A549 (cell line): ENCODE measurements around the gene TMEM80. TPM values are rescaled to one million over a fixed set of nuclear protein-coding genes. Genes with fewer than 3 reads are reported as not detected.

Experiments
- ATAC-seq, 2 experiments: fragments of 200-7000 bp in 1 of 2; fragments of >200 bp in 1 of 2; cut with Nextera tagmentation in 1 of 2; cut with Tn5 transposase in 1 of 2; 3 replicates each; pipeline versions ENCODE4 v1.8.0 to v1.9.1; 2018 to 2020; ENCODE audit warnings: mild to moderate bottlenecking in 1 of 2, moderate library complexity in 1 of 2
- CTCF ChIA-PET: fragments of 300-600 bp; sonication (Branson Sonifier 250); formaldehyde crosslinking; extraction: SDS; loops from one replicate; lab custom pipeline; 2021; ENCODE audit warnings: antibody characterized with exemption, inconsistent platforms; lab: Yijun Ruan, JAX
- POLR2A ChIA-PET: fragments of 350-600 bp; formaldehyde crosslinking; extraction: SDS; loops from one replicate; lab custom pipeline; 2021; ENCODE audit warnings: antibody characterized with exemption, inconsistent platforms; lab: Yijun Ruan, JAX
- DNase-seq, 2 experiments: peaks; one replicate each; pipeline versions ENCODE4 v3.0.0 to v3.0.0-alpha.2; 2011 to 2016; ENCODE audit warnings: low read depth in 1 of 2, low spot score in 1 of 2
- FAIRE-seq: peaks from 2 replicates; lab custom pipeline; 2011; peaks lifted over from hg19 to GRCh38; lab: Jason Lieb, UNC
- H3K27ac ChIP-seq, 2 experiments: fragments of >200 bp; sonication (Bioruptor Twin); formaldehyde crosslinking; 3 replicates each; pipeline ENCODE4 v1.5.1; 2016 to 2017
- H3K4me1 ChIP-seq: fragments of >200 bp; sonication (Bioruptor Twin); formaldehyde crosslinking; 3 replicates; pipeline ENCODE4 v1.6.1; 2016
- H3K4me2 ChIP-seq: fragments of >200 bp; sonication (Bioruptor Twin); formaldehyde crosslinking; 3 replicates; pipeline ENCODE4 v1.6.1; 2016
- H3K4me3 ChIP-seq: fragments of >200 bp; sonication (Bioruptor Twin); formaldehyde crosslinking; 3 replicates; pipeline ENCODE4 v1.5.1; 2016
- H3K9me3 ChIP-seq: fragments of >200 bp; sonication (Bioruptor Twin); formaldehyde crosslinking; 3 replicates; pipeline ENCODE4 v1.6.1; 2016
- CEBPB ChIP-seq, 2 experiments: fragments of >200 bp in 1 of 2; sonication (Bioruptor Twin) in 1 of 2; formaldehyde crosslinking in 1 of 2; IDR thresholded peaks; 2 replicates each; pipeline ENCODE4 v1.6.1; 2012 to 2016
- CHD2 ChIP-seq: fragments of 150-350 bp; IDR thresholded peaks from 2 replicates; pipeline ENCODE4 v1.6.1; 2014; ENCODE audit warnings: low read length; ENCODE audit not compliant: partially characterized antibody
- CHD4 ChIP-seq: fragments of 200-600 bp; sonication (generic); IDR thresholded peaks from 2 replicates; pipeline ENCODE4 v1.6.1; 2016; ENCODE audit warnings: antibody characterized with exemption, mild to moderate bottlenecking, borderline replicate concordance
- CTCF ChIP-seq: fragments of >200 bp; sonication (Bioruptor Twin); formaldehyde crosslinking; IDR thresholded peaks from 3 replicates; pipeline ENCODE4 v1.5.1; 2016
- E2F6 ChIP-seq: IDR thresholded peaks from 2 replicates; pipeline ENCODE4 v1.6.1; 2012; ENCODE audit warnings: low read depth, borderline replicate concordance
- ESRRA ChIP-seq: fragments of 150-350 bp; IDR thresholded peaks from 2 replicates; pipeline ENCODE4 v1.6.1; 2014; ENCODE audit warnings: mild to moderate bottlenecking, low read length, borderline replicate concordance
- HES2 ChIP-seq: fragments of >200 bp; sonication (Bioruptor Twin); formaldehyde crosslinking; IDR thresholded peaks from 2 replicates; pipeline ENCODE4 v1.6.1; 2016
- HOXB5 ChIP-seq: fragments of 250-450 bp; sonication (Bioruptor Pico); IDR thresholded peaks from 2 replicates; pipeline ENCODE4 v1.5.0; 2020; ENCODE audit warnings: mild to moderate bottlenecking, moderate library complexity
- JUNB ChIP-seq: fragments of >200 bp; sonication (Bioruptor Twin); formaldehyde crosslinking; IDR thresholded peaks from 2 replicates; pipeline ENCODE4 v1.6.1; 2016
- MAFK ChIP-seq: fragments of 450-650 bp; IDR thresholded peaks from 2 replicates; pipeline ENCODE4 v1.6.1; 2014; ENCODE audit not compliant: partially characterized antibody
- MAX ChIP-seq: IDR thresholded peaks from 2 replicates; pipeline ENCODE4 v1.6.1; 2012
- MYC ChIP-seq: IDR thresholded peaks from 2 replicates; pipeline ENCODE4 v1.6.1; 2012; ENCODE audit warnings: mild to moderate bottlenecking, inconsistent platforms, low read length, improper control_type of control experiment, borderline replicate concordance
- NPAS2 ChIP-seq: fragments of 250-450 bp; sonication (Bioruptor Pico); IDR thresholded peaks from 2 replicates; pipeline ENCODE4 v1.8.0; 2022; ENCODE audit warnings: mild to moderate bottlenecking, moderate library complexity, borderline replicate concordance
- POLR2AphosphoS2 ChIP-seq: conservative IDR thresholded peaks from 2 replicates; pipeline ENCODE4 v1.6.1; 2012; ENCODE audit warnings: low read length, improper control_type of control experiment, inconsistent platforms
- RCOR1 ChIP-seq: fragments of 150-350 bp; IDR thresholded peaks from 2 replicates; pipeline ENCODE4 v1.6.1; 2014; ENCODE audit warnings: antibody characterized with exemption, low read length, low read depth
- RNF2 ChIP-seq: fragments of 200-600 bp; sonication (generic); IDR thresholded peaks from 2 replicates; pipeline ENCODE4 v1.6.1; 2016; ENCODE audit warnings: low read depth, mild to moderate bottlenecking, antibody characterized with exemption, moderate library complexity, borderline replicate concordance
- ZC3H11A ChIP-seq: fragments of 450-650 bp; IDR thresholded peaks from 2 replicates; pipeline ENCODE4 v1.6.1; 2014; ENCODE audit warnings: antibody characterized with exemption, mild to moderate bottlenecking
- ZNF302 ChIP-seq: fragments of 250-450 bp; sonication (Bioruptor Pico); IDR thresholded peaks from 2 replicates; pipeline ENCODE4 v1.9.0; 2021; ENCODE audit warnings: inconsistent platforms, mild to moderate bottlenecking, moderate library complexity
- WGBS: methylation state at CpG from one replicate; pipeline ENCODE4 v1.1.6; 2017; ENCODE audit errors: missing lambda C conversion rate; 5-methylcytosine and 5-hydroxymethylcytosine counted together
- polyA plus RNA-seq, 4 experiments: library from polyadenylated mRNA; depleted of rRNA in 3 of 4; stranded (reverse); fragments of >200 nt; fragmentation: RNase III in 1 of 4; extraction: RNeasy Plus Mini Kit Qiagen cat#74134 plus additional on column Dnase treatment in 1 of 4; gene quantifications; 2 replicates in 3 of 4; 3 replicates in 1 of 4; pipeline ENCODE4 v1.2.3, GENCODE V29; 2011 to 2017
- TF ChIP-seq, protein P1 (sequence below): fragments of 250-450 bp; sonication (Bioruptor Pico); IDR thresholded peaks from 2 replicates; pipeline ENCODE4 v1.5.0; 2020; ENCODE audit warnings: low read depth, mild to moderate bottlenecking, moderate library complexity
- TF ChIP-seq, protein P2 (sequence below): IDR thresholded peaks from 2 replicates; pipeline ENCODE4 v1.6.1; 2012
- TF ChIP-seq, protein P3 (sequence below): fragments of >200 bp; sonication (Bioruptor Twin); formaldehyde crosslinking; IDR thresholded peaks from 3 replicates; pipeline ENCODE4 v1.6.1; 2016

TMEM80 gene
- polyA plus RNA-seq, 2 of the 4 experiments (the other 2 are of a cell fraction) = 10.8 to 15.2 TPM

DNA sequence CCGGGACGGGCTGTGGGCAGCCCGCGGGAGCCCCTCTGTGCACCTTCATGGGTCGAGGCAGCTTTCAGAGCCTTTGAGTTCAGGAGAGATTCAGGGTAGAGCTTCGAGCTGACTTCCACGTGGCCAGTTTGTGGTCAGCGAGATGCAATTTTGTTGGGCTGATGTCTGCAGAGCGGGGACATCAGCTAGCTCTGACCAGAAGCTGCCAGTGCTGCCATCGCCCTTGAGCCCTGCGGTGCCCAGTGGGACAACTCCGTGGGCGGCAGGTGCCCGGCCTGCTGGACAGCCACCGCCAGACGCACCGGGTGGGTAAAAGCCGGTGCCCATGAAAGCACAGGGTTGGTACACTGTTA, 52.4 kb downstream of the TMEM80 start:
- Histone ChIP-seq H3K4me1 (peaks cover 21% of the 10 kb centered on the region), H3K9me3 (no peaks in the 10 kb centered on the region), H3K4me3 (peak overlapping the region; percentile 99), H3K4me2 (peak overlapping the region; percentile 80)
- ChIA-PET POLR2A (interaction anchor here (0.6 to 1.7 kb wide), 3 partner anchors 13 to 172 kb away, joined by 3 to 9 read pairs (median 4); no protein-coding TSS in a partner anchor), CTCF (interaction anchor here (0.6 to 11.3 kb wide), 13 partner anchors 8 to 93 kb away, joined by 3 to 119 read pairs (median 5); no protein-coding TSS in a partner anchor)
- FAIRE-seq = no peak
- 0% methylated on average over 13 of the region's 18 CpGs for WGBS
- ATAC-seq = peak; percentile 43
- DNase-seq = no peak
- no peak for TF ChIP-seq MYC
- no peak for TF ChIP-seq ESRRA
- no peak for TF ChIP-seq RCOR1
- no peak for TF ChIP-seq NPAS2 (CRISPR knock-in tag)
- TF ChIP-seq MAFK = no peak
- TF ChIP-seq CEBPB (IDR thresholded peaks at IDR 0.05) = no peak
- TF ChIP-seq, protein P1, sequence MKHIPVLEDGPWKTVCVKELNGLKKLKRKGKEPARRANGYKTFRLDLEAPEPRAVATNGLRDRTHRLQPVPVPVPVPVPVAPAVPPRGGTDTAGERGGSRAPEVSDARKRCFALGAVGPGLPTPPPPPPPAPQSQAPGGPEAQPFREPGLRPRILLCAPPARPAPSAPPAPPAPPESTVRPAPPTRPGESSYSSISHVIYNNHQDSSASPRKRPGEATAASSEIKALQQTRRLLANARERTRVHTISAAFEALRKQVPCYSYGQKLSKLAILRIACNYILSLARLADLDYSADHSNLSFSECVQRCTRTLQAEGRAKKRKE (CRISPR knock-in tag) = no peak
- TF ChIP-seq JUNB = no peak
- peak; percentile 74; the same call in 1 of the 2 replicates for TF ChIP-seq E2F6
- TF ChIP-seq MAX = peak; percentile 82
- TF ChIP-seq POLR2AphosphoS2 = no peak
- TF ChIP-seq HOXB5 (CRISPR knock-in tag) = no peak
- TF ChIP-seq, protein P2, sequence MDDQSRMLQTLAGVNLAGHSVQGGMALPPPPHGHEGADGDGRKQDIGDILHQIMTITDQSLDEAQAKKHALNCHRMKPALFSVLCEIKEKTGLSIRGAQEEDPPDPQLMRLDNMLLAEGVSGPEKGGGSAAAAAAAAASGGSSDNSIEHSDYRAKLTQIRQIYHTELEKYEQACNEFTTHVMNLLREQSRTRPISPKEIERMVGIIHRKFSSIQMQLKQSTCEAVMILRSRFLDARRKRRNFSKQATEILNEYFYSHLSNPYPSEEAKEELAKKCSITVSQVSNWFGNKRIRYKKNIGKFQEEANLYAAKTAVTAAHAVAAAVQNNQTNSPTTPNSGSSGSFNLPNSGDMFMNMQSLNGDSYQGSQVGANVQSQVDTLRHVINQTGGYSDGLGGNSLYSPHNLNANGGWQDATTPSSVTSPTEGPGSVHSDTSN = no peak
- TF ChIP-seq, all 56 proteins: peak for 2
- peak overlapping the region; percentile 87 to 97 for H3K27ac ChIP-seq

DNA sequence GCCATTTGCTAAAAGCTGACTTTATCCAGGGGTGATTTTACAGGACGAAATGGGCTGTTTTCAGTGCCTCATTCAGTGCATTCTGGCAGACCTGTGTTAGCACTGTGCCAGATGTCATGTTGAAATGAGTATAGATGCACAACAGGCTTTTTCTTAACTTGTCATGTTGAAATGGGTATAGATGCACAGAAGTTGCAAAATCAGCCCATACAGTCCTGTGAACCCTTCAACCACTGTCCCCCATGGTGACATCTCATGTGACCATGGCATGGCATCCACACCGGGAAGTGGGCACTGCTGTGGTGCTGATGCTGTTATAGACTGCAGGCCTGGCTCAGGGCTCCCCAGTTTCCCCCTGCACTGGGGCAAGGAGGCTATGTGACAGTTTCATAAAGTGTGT, 54.1 kb downstream of the TMEM80 start:
- peaks cover 21% of the 10 kb centered on the region for H3K4me1 ChIP-seq
- DNase-seq (no peak), ATAC-seq (no peak), FAIRE-seq (no peak)
- 46% methylated on average over 2 of the region's 2 CpGs for WGBS
- no peaks in the 10 kb centered on the region for H3K9me3 ChIP-seq
- ChIA-PET CTCF (interaction anchor here (1.2 to 11.3 kb wide), 3 partner anchors 20 to 195 kb away, joined by 4 to 119 read pairs (median 20); no protein-coding TSS in a partner anchor), POLR2A (no interaction called here)
- H3K4me3 ChIP-seq = peak overlapping the region; percentile 99; the same call in 2 of the 3 replicates
- peak overlapping the region; percentile 87 to 97; a peak in 4 of 6 replicates for H3K27ac ChIP-seq
- peak overlapping the region; percentile 80 for H3K4me2 ChIP-seq
- TF ChIP-seq RNF2 (no peak), HES2 (no peak), CTCF (no peak), ZNF302 (CRISPR knock-in tag) (no peak), CHD2 (no peak), ZC3H11A (no peak), E2F6 (no peak), CHD4 (no peak)
- TF ChIP-seq, protein P3, sequence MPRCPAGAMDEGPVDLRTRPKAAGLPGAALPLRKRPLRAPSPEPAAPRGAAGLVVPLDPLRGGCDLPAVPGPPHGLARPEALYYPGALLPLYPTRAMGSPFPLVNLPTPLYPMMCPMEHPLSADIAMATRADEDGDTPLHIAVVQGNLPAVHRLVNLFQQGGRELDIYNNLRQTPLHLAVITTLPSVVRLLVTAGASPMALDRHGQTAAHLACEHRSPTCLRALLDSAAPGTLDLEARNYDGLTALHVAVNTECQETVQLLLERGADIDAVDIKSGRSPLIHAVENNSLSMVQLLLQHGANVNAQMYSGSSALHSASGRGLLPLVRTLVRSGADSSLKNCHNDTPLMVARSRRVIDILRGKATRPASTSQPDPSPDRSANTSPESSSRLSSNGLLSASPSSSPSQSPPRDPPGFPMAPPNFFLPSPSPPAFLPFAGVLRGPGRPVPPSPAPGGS = no peak
